CD4-positive, alpha-beta T cell treated with Interferon gamma for 1 hour (primary cell): ENCODE results near the gene MBP.
A peak's percentile ranks its signal among the peaks of the same experiment; 100 is the strongest.

Source experiments
- DNase-seq: peaks from one replicate; pipeline ENCODE4 v3.0.0-alpha.2; 2020

Gene MBP

GRCh38 chr18:77061281-77061945 is 71.2 kb downstream of the MBP start:
- no peak for DNase-seq

- DNase-seq: no peak
Measured at GRCh38 chr18:77060151-77060550, 72.4 kb downstream of the MBP start.

GRCh38 chr18:77059294-77059916 is 73.2 kb downstream of the MBP start:
- DNase-seq: peak; percentile 52

GRCh38 chr18:77058290-77058835 is 74.2 kb downstream of the MBP start:
- DNase-seq: no peak

GRCh38 chr18:77057006-77057395 is 75.6 kb downstream of the MBP start:
- DNase-seq: no peak

GRCh38 chr18:77056344-77057005 is 76.1 kb downstream of the MBP start:
- peak; percentile 19 for DNase-seq

GRCh38 chr18:77055429-77056300 is 76.9 kb downstream of the MBP start:
- DNase-seq: peak; percentile 47

- DNase-seq: peak; percentile 81
Measured at GRCh38 chr18:77054606-77055428, 77.8 kb downstream of the MBP start.

- peak; percentile 31 for DNase-seq
Measured at GRCh38 chr18:77054288-77054605, 78.3 kb downstream of the MBP start.

- DNase-seq: no peak
Measured at GRCh38 chr18:77053616-77054287, 78.8 kb downstream of the MBP start.

- peak; percentile 55 for DNase-seq
Measured at GRCh38 chr18:77052983-77053309, 79.6 kb downstream of the MBP start.

- no peak for DNase-seq
Measured at GRCh38 chr18:77052297-77052982, 80.1 kb downstream of the MBP start.

- no peak for DNase-seq
Measured at GRCh38 chr18:77051581-77052296, 80.8 kb downstream of the MBP start.

- no peak for DNase-seq
Measured at GRCh38 chr18:77049938-77050337, 82.6 kb downstream of the MBP start.

- DNase-seq: no peak
Measured at GRCh38 chr18:77047803-77048419, 84.7 kb downstream of the MBP start.

- DNase-seq: no peak
Measured at GRCh38 chr18:77046994-77047393, 85.6 kb downstream of the MBP start.

- DNase-seq: no peak
Measured at GRCh38 chr18:77046409-77046808, 86.2 kb downstream of the MBP start.

- no peak for DNase-seq
Measured at GRCh38 chr18:77045677-77046076, 86.9 kb downstream of the MBP start.

- no peak for DNase-seq
Measured at GRCh38 chr18:77044866-77045664, 87.5 kb downstream of the MBP start.
